ENCODE measurements around the gene MRRF. TPM values are rescaled to one million over a fixed set of nuclear protein-coding genes. Genes with fewer than 3 reads are reported as not detected.

Gene MRRF
- polyA plus RNA-seq, 1 experiment, result 35.1 TPM

DNA sequence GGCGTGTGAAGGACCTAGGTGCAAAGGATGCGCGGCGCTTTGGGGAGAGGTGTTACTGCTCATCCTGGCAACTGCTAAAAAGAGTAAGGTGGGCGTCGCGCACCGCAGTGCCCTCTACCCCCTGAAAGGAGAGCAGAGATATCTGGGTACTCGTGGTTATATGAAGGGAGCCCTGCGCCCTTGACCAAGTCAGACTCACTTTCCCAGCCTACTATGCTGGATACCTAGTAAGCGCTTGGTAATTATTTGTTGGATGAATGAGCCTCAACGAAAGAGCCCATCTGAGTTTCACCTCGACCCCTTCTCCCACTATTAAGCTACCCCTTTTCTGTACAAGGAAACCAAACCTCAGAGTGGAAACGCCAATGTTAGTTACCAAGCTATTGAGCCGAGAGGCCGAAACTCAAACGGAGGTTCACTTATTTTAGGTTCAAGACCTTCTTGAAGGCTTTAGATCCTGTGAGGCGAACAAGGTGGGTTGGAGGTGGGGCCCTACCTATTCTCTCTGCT, 44.0 kb upstream of the MRRF start:
- Histone ChIP-seq H3K36me3 (ENCODE audit: control insufficient read depth, insufficient read depth, low read length) (no peaks in the 10 kb centered on the region), H3K4me3 (ENCODE audit: low read depth, low read length) (no peak overlapping the region), H3K27me3 (ENCODE audit: control insufficient read depth, insufficient read depth, low read length) (peaks cover 90% of the 10 kb centered on the region)
- CTCF ChIA-PET, result no interaction called here
- POLR2A ChIA-PET, result no interaction called here
- TF ChIP-seq, protein P1, sequence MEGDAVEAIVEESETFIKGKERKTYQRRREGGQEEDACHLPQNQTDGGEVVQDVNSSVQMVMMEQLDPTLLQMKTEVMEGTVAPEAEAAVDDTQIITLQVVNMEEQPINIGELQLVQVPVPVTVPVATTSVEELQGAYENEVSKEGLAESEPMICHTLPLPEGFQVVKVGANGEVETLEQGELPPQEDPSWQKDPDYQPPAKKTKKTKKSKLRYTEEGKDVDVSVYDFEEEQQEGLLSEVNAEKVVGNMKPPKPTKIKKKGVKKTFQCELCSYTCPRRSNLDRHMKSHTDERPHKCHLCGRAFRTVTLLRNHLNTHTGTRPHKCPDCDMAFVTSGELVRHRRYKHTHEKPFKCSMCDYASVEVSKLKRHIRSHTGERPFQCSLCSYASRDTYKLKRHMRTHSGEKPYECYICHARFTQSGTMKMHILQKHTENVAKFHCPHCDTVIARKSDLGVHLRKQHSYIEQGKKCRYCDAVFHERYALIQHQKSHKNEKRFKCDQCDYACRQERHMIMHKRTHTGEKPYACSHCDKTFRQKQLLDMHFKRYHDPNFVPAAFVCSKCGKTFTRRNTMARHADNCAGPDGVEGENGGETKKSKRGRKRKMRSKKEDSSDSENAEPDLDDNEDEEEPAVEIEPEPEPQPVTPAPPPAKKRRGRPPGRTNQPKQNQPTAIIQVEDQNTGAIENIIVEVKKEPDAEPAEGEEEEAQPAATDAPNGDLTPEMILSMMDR (IDR thresholded peaks at IDR 0.05; ENCODE audit: insufficient read depth, low read depth, low read length), result no peak
- DNase-seq (ENCODE audit: low read depth), result no peak

DNA sequence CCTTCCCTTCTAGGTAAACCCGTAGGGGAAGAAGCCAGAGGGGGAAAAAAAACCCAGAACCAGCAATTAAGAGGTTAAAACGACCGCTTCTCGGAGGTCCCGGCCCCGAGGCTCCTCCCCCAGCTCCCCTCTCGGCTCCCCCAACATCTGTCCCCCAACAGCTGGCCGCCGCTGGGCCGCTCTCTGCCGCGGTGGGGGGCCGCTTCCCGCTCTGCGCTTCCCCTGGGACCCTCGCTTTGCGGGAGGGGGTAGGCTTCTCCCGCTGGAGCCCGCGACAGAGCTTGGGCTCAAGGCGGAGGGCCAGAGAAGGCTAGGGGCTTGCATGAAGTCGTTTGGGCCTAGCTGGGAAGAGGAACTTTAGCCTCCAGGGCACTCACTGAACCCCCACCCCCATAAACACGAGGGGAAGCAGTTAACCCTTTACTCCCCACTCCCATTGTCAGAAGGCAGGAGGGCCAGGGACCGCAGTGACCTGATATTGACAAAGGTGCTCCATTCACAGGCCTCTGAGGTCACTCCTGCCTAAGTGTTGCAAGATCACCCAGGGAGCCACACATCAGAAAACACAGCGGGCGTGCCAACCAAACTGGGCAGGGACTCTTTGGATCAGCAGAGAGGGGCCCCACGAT, 43.4 kb upstream of the MRRF start:
- DNase-seq (ENCODE audit: low read depth), result no peak
- no peaks in the 10 kb centered on the region for H3K36me3 ChIP-seq (ENCODE audit: control insufficient read depth, insufficient read depth, low read length)
- ChIA-PET POLR2A (no interaction called here), CTCF (no interaction called here)
- H3K4me3 ChIP-seq (ENCODE audit: low read depth, low read length), result no peak overlapping the region
- TF ChIP-seq, protein P1 (IDR thresholded peaks at IDR 0.05; ENCODE audit: insufficient read depth, low read depth, low read length), result no peak
- peaks cover 90% of the 10 kb centered on the region for H3K27me3 ChIP-seq (ENCODE audit: control insufficient read depth, insufficient read depth, low read length)

DNA sequence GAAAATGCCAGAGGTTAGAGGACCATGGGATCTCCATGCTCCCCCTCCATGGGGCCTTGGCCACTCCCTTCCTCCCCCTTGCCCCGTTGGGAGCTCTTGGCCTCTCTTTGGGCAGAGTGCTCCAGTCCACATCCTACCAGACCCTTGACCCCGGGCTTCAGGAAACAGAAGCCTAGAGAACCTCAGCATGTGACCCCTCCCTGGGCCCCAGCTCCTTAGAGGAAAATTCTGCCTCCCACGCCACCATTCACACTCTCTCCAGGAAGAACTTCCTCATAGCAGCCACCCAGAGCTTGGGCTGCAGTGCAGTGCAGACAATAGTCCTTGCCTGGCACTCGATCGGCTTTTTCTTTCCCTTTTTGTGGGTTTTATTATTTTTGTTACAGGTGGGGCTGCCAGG, 41.9 kb upstream of the MRRF start:
- ChIA-PET POLR2A (no interaction called here), CTCF (interaction anchor here (1.3 to 1.6 kb wide), 3 partner anchors 8 to 12 kb away, joined by 3 read pairs; no protein-coding TSS in a partner anchor)
- no peaks in the 10 kb centered on the region for H3K36me3 ChIP-seq (ENCODE audit: control insufficient read depth, insufficient read depth, low read length)
- no peak for DNase-seq (ENCODE audit: low read depth)
- no peak overlapping the region for H3K4me3 ChIP-seq (ENCODE audit: low read depth, low read length)
- H3K27me3 ChIP-seq (ENCODE audit: control insufficient read depth, insufficient read depth, low read length), result peaks cover 93% of the 10 kb centered on the region
- TF ChIP-seq, protein P1 (IDR thresholded peaks at IDR 0.05; ENCODE audit: insufficient read depth, low read depth, low read length), result no peak

DNA sequence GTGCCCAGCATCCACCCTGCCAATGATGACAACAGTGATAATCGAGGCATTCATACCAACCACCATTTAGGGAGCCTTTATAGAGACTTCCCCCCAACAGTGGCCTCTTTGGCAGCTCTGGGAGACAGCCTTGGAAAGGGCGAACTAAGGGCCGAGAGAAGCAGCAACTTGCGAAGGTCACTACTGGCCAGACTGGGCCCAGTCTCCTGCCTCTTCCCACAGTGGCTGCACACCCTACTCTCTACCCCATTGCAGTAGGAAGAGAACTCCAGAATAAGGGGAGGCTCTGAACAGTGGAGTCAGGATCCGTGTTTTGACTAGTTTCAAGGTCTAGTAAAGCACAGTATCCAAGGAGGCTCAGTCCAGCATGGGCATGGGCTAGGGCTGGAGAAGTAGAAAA, 41.2 kb upstream of the MRRF start:
- Histone ChIP-seq H3K27me3 (ENCODE audit: control insufficient read depth, insufficient read depth, low read length) (peaks cover 90% of the 10 kb centered on the region), H3K36me3 (ENCODE audit: control insufficient read depth, insufficient read depth, low read length) (no peaks in the 10 kb centered on the region), H3K4me3 (ENCODE audit: low read depth, low read length) (no peak overlapping the region)
- TF ChIP-seq, protein P1 (IDR thresholded peaks at IDR 0.05; ENCODE audit: insufficient read depth, low read depth, low read length), result no peak
- ChIA-PET CTCF (interaction anchor here (1.3 to 1.6 kb wide), 3 partner anchors 9 to 12 kb away, joined by 3 read pairs; no protein-coding TSS in a partner anchor), POLR2A (no interaction called here)
- no peak for DNase-seq (ENCODE audit: low read depth)

DNA sequence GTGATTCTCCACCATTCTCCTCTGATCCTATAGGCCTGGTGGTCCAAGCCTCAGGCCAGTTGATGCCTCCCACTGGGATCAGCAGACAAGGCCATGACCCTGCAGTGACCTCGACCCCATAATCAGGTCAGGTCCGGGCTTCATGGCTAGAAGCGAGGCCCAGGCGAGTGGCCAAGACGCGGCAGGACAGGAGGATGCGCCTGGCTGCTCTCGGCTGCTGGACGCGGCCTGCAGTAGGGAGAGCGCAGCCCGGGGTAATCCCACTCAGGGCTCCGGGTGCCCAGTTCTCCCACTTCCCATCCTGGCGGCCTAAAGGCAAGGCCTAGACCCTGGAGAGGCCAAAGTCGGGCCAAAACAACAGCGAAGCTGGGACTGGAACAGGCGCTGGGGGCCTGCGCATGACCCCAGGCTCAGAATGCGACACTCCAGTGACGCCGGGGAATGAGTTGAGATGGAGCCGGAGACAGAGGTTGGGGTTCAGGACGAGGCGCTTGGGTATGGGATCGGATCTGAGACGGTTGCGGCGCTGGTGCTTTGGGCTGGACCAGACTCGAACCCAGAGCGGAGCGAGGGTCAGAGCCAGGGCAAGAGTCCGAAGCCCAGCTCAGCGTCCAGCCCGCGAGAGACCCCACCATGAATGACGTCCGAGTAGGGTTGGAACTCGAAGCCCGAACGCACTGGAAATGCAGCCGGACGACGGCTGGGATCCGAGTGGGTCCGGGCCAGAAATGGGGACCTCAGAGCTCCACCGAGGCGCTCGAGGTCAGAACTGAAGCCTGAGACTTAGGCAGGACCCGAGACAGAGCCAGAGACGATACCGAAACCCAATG, 39.2 kb upstream of the MRRF start:
- TF ChIP-seq, protein P1 (IDR thresholded peaks at IDR 0.05; ENCODE audit: insufficient read depth, low read depth, low read length), result no peak
- no peak for DNase-seq (ENCODE audit: low read depth)
- no peaks in the 10 kb centered on the region for H3K36me3 ChIP-seq (ENCODE audit: control insufficient read depth, insufficient read depth, low read length)
- H3K4me3 ChIP-seq (ENCODE audit: low read depth, low read length), result no peak overlapping the region
- peaks cover 82% of the 10 kb centered on the region for H3K27me3 ChIP-seq (ENCODE audit: control insufficient read depth, insufficient read depth, low read length)
- ChIA-PET POLR2A (no interaction called here), CTCF (interaction anchor here (0.6 to 0.9 kb wide), 2 partner anchors 9 to 120 kb away, joined by 3 read pairs; no protein-coding TSS in a partner anchor)

Measured in BJ (cell line).